HEK293 (cell line): ENCODE measurements around the gene PRKCA.

Experiments
- CTCF ChIP-seq: fragments of 450-650 bp; formaldehyde crosslinking; IDR thresholded peaks from 2 replicates; pipeline ENCODE4 v1.5.1; 2016; ENCODE audit warnings: missing biosample characterization, missing genetic modification characterization
- ELK4 ChIP-seq: IDR thresholded peaks from 2 replicates; pipeline ENCODE4 v1.6.1; 2011; ENCODE audit warnings: mild to moderate bottlenecking, low read depth, low read length, borderline replicate concordance
- PRDM10 ChIP-seq: fragments of 450-650 bp; formaldehyde crosslinking; IDR thresholded peaks from 2 replicates; pipeline ENCODE4 v1.5.1; 2016; ENCODE audit warnings: missing biosample characterization, missing genetic modification characterization
- REST ChIP-seq: fragments of 450-650 bp; formaldehyde crosslinking; IDR thresholded peaks from 2 replicates; pipeline ENCODE4 v1.5.1; 2016; ENCODE audit warnings: missing biosample characterization, missing genetic modification characterization
- SCRT1 ChIP-seq: fragments of 450-650 bp; formaldehyde crosslinking; IDR thresholded peaks from 2 replicates; pipeline ENCODE4 v1.5.1; 2016; ENCODE audit warnings: missing biosample characterization, missing genetic modification characterization, borderline replicate concordance
- ZBTB10 ChIP-seq: fragments of 450-650 bp; formaldehyde crosslinking; IDR thresholded peaks from 2 replicates; pipeline ENCODE4 v1.5.1; 2016; ENCODE audit warnings: missing biosample characterization, missing genetic modification characterization
- ZEB2 ChIP-seq: fragments of 450-650 bp; formaldehyde crosslinking; IDR thresholded peaks from 2 replicates; pipeline ENCODE4 v1.5.1; 2016; ENCODE audit warnings: missing biosample characterization, missing genetic modification characterization
- ZFP37 ChIP-seq: fragments of 450-650 bp; formaldehyde crosslinking; IDR thresholded peaks from 2 replicates; pipeline ENCODE4 v1.5.1; 2016; ENCODE audit warnings: missing biosample characterization, missing genetic modification characterization
- ZNF248 ChIP-seq: fragments of 450-650 bp; formaldehyde crosslinking; IDR thresholded peaks from 2 replicates; pipeline ENCODE4 v1.5.1; 2017; ENCODE audit warnings: missing biosample characterization, missing genetic modification characterization
- ZNF274 ChIP-seq, 2 experiments: fragments of 200-500 bp in 1 of 2; fragments of 450-650 bp in 1 of 2; sonication (Bioruptor generic) in 1 of 2; formaldehyde crosslinking in 1 of 2; IDR thresholded peaks; 2 replicates each; pipeline versions ENCODE4 v1.5.1 to v1.6.1; 2014 to 2016; ENCODE audit warnings: borderline replicate concordance in 1 of 2, inconsistent platforms in 1 of 2, low read length in 1 of 2, missing biosample characterization in 1 of 2, missing genetic modification characterization in 1 of 2
- ZNF292 ChIP-seq: fragments of 450-650 bp; formaldehyde crosslinking; IDR thresholded peaks from 2 replicates; pipeline ENCODE4 v1.5.1; 2016; ENCODE audit warnings: low read depth, missing biosample characterization, missing genetic modification characterization, borderline replicate concordance
- ZNF350 ChIP-seq: fragments of 450-650 bp; formaldehyde crosslinking; IDR thresholded peaks from 2 replicates; pipeline ENCODE4 v1.5.0; 2017; ENCODE audit warnings: missing biosample characterization, mild to moderate bottlenecking, missing genetic modification characterization

- TF ChIP-seq CTCF (tag by site-specific recombination) (no peak), ZNF292 (tag by site-specific recombination) (no peak), REST (tag by site-specific recombination) (no peak), SCRT1 (tag by site-specific recombination) (no peak), ZEB2 (tag by site-specific recombination) (no peak), ZBTB10 (tag by site-specific recombination) (no peak), ZNF274 (IDR thresholded peaks at IDR 0.05; ENCODE audit: low read length) (no peak), ZNF274 (tag by site-specific recombination; IDR thresholded peaks at IDR 0.05; ENCODE audit: borderline replicate concordance) (no peak), ELK4 (no peak), PRDM10 (no peak), ZNF350 (tag by site-specific recombination) (no peak), ZFP37 (no peak), ZNF248 (no peak)
These were observed 239.9 kb downstream of the PRKCA start for GRCh38 chr17:66542129-66542966.
